Measurements from ENCODE around the gene VAMP2. TPM values are rescaled to one million over a fixed set of nuclear protein-coding genes. Genes with fewer than 3 reads are reported as not detected.

VAMP2 gene
- total RNA-seq, 1 donor from 2014 or later: 44.7 TPM

GRCh38 chr17:8109661-8110455 is 52.9 kb downstream of the VAMP2 start:
- peak overlapping the region; percentile 78 for H3K4me3 Mint-ChIP-seq
- TF ChIP-seq, protein P1, sequence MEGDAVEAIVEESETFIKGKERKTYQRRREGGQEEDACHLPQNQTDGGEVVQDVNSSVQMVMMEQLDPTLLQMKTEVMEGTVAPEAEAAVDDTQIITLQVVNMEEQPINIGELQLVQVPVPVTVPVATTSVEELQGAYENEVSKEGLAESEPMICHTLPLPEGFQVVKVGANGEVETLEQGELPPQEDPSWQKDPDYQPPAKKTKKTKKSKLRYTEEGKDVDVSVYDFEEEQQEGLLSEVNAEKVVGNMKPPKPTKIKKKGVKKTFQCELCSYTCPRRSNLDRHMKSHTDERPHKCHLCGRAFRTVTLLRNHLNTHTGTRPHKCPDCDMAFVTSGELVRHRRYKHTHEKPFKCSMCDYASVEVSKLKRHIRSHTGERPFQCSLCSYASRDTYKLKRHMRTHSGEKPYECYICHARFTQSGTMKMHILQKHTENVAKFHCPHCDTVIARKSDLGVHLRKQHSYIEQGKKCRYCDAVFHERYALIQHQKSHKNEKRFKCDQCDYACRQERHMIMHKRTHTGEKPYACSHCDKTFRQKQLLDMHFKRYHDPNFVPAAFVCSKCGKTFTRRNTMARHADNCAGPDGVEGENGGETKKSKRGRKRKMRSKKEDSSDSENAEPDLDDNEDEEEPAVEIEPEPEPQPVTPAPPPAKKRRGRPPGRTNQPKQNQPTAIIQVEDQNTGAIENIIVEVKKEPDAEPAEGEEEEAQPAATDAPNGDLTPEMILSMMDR (conservative IDR thresholded peaks at IDR 0.05): peak; percentile 92
- H3K27ac Mint-ChIP-seq: no peak overlapping the region
- H3K36me3 Mint-ChIP-seq: no peaks in the 10 kb centered on the region
- no peaks in the 10 kb centered on the region for H3K4me1 Mint-ChIP-seq (ENCODE audit: unreplicated experiment)
- no peak for DNase-seq (ENCODE audit: extremely low spot score, unreplicated experiment)
- no peaks in the 10 kb centered on the region for H3K9me3 Mint-ChIP-seq
- peaks cover 82% of the 10 kb centered on the region for H3K27me3 Mint-ChIP-seq

Small RNAs within 50 kb of the gene (microRNA-seq; reads per million reads assigned to microRNA genes)
- 23.7 reads per million, percentile 47 among the genes with 10 or more reads in this experiment for gene MIR4521
- gene MIR6883: not detected

Other genes with a start within 250 kb of the VAMP2 start
- gene RNF227, start 246.7 kb downstream of the VAMP2 start, total RNA-seq (ENCODE audit: low replicate concordance): 3.3 and 3.8 TPM in 2 replicates
- 2.8 and 9.9 TPM in 2 replicates for gene KCNAB3, start 233.1 kb downstream of the VAMP2 start, total RNA-seq (ENCODE audit: low replicate concordance)
- gene TRAPPC1, start 231.0 kb downstream of the VAMP2 start, total RNA-seq (ENCODE audit: low replicate concordance): 145 and 150 TPM in 2 replicates
- 23.3 and 42.6 TPM in 2 replicates for gene CNTROB, start 230.7 kb downstream of the VAMP2 start, total RNA-seq (ENCODE audit: low replicate concordance)
- gene GUCY2D, start 160.3 kb downstream of the VAMP2 start, total RNA-seq (ENCODE audit: low replicate concordance): 0.29 and 0.43 TPM in 2 replicates
- gene ALOX15B, start 123.9 kb downstream of the VAMP2 start, total RNA-seq (ENCODE audit: low replicate concordance): not detected in 2 replicates
- not detected in 2 replicates for gene ALOX12B, start 75.2 kb downstream of the VAMP2 start, total RNA-seq (ENCODE audit: low replicate concordance)
- 0.14 TPM in 1 of 2 replicates, not detected in the other for gene ALOXE3, start 44.4 kb downstream of the VAMP2 start, total RNA-seq (ENCODE audit: low replicate concordance)
- 0.46 TPM in 1 of 2 replicates, not detected in the other for gene HES7, start 38.8 kb downstream of the VAMP2 start, total RNA-seq (ENCODE audit: low replicate concordance)
- 31.0 and 33.2 TPM in 2 replicates for gene PER1, start 10.5 kb downstream of the VAMP2 start, total RNA-seq (ENCODE audit: low replicate concordance)
- 19.1 and 22.1 TPM in 2 replicates for gene TMEM107, start 13.4 kb upstream of the VAMP2 start, total RNA-seq (ENCODE audit: low replicate concordance)
- gene BORCS6, start 27.2 kb upstream of the VAMP2 start, total RNA-seq (ENCODE audit: low replicate concordance): 4.8 and 6.9 TPM in 2 replicates
- 35.0 and 108 TPM in 2 replicates for gene AURKB, start 47.6 kb upstream of the VAMP2 start, total RNA-seq (ENCODE audit: low replicate concordance)
- 42.6 and 43.1 TPM in 2 replicates for gene CTC1, start 85.1 kb upstream of the VAMP2 start, total RNA-seq (ENCODE audit: low replicate concordance)
- gene PFAS, start 86.3 kb upstream of the VAMP2 start, total RNA-seq (ENCODE audit: low replicate concordance): 54.5 and 117 TPM in 2 replicates
- 21.9 and 30.9 TPM in 2 replicates for gene RANGRF, start 125.7 kb upstream of the VAMP2 start, total RNA-seq (ENCODE audit: low replicate concordance)
- 4.0 and 5.6 TPM in 2 replicates for gene SLC25A35, start 132.5 kb upstream of the VAMP2 start, total RNA-seq (ENCODE audit: low replicate concordance)
- gene ARHGEF15, start 147.3 kb upstream of the VAMP2 start, total RNA-seq (ENCODE audit: low replicate concordance): 0.24 TPM in 1 of 2 replicates, not detected in the other
- not detected in 2 replicates for gene ODF4, start 176.9 kb upstream of the VAMP2 start, total RNA-seq (ENCODE audit: low replicate concordance)
- gene RPL26, start 220.2 kb upstream of the VAMP2 start, total RNA-seq (ENCODE audit: low replicate concordance): 2,046 and 2,187 TPM in 2 replicates
- gene RNF222, start 234.9 kb upstream of the VAMP2 start, total RNA-seq (ENCODE audit: low replicate concordance): 0.24 and 1.1 TPM in 2 replicates